K562 (cell line): ENCODE results near the gene OR51B2. TPM values are rescaled to one million over a fixed set of nuclear protein-coding genes. Genes with fewer than 3 reads are reported as not detected.
A peak's percentile ranks its signal among the peaks of the same experiment; 100 is the strongest.

Source experiments
- ARHGAP35 ChIP-seq: fragments of 450-650 bp; IDR thresholded peaks from 2 replicates; pipeline ENCODE4 v1.6.1; 2018; ENCODE audit not compliant: partially characterized antibody
- CHD2 ChIP-seq: IDR thresholded peaks from 2 replicates; pipeline ENCODE4 v1.6.1; 2011; ENCODE audit warnings: low read depth, low read length
- GABPB1 ChIP-seq: sonication (generic); formaldehyde crosslinking; IDR thresholded peaks from 2 replicates; pipeline ENCODE4 v1.8.0; 2022; ENCODE audit warnings: mild to moderate bottlenecking, missing genetic modification reagents
- HDAC3 ChIP-seq: fragments of 450-650 bp; IDR thresholded peaks from 2 replicates; pipeline ENCODE4 v1.6.1; 2018; ENCODE audit warnings: borderline replicate concordance, mild to moderate bottlenecking, moderate library complexity; ENCODE audit not compliant: partially characterized antibody
- HMG20B ChIP-seq: fragments of 250-450 bp; sonication (Bioruptor Pico); IDR thresholded peaks from 2 replicates; pipeline ENCODE4 v1.5.0; 2021; ENCODE audit warnings: mild to moderate bottlenecking
- MAFK ChIP-seq: IDR thresholded peaks from 2 replicates; pipeline ENCODE4 v1.6.1; 2011; ENCODE audit warnings: low read length, improper control_type of control experiment
- NFRKB ChIP-seq: fragments of 450-650 bp; IDR thresholded peaks from 2 replicates; pipeline ENCODE4 v1.6.1; 2016; ENCODE audit warnings: low read depth
- PBX2 ChIP-seq, 2 experiments: IDR thresholded peaks in 1 of 2; conservative IDR thresholded peaks in 1 of 2; 2 replicates each; pipeline ENCODE4 v1.6.1; 2016; ENCODE audit warnings: low read depth in 2 of 2, mild to moderate bottlenecking in 1 of 2, missing compliant biosample characterization in 1 of 2, missing genetic modification characterization in 1 of 2, moderate library complexity in 1 of 2
- RBM34 ChIP-seq: fragments of 200-400 bp; formaldehyde crosslinking; IDR thresholded peaks from 2 replicates; pipeline ENCODE4 v1.6.1; 2018; ENCODE audit warnings: low read length, borderline replicate concordance; ENCODE audit not compliant: insufficient read depth
- RFX5 ChIP-seq: IDR thresholded peaks from 2 replicates; pipeline ENCODE4 v1.6.1; 2011; ENCODE audit warnings: low read depth, mild to moderate bottlenecking, improper control_type of control experiment, low read length
- SIN3B ChIP-seq: fragments of 450-650 bp; IDR thresholded peaks from 2 replicates; pipeline ENCODE4 v1.6.1; 2017; ENCODE audit warnings: low read depth, mild to moderate bottlenecking, moderate library complexity
- SMAD2 ChIP-seq: fragments of 150-350 bp; IDR thresholded peaks from 2 replicates; pipeline ENCODE4 v1.6.1; 2014; ENCODE audit warnings: low read depth, mild to moderate bottlenecking, low read length
- TAF15 ChIP-seq: fragments of 200-400 bp; formaldehyde crosslinking; IDR thresholded peaks from 2 replicates; pipeline ENCODE4 v1.6.1; 2017; ENCODE audit warnings: mild to moderate bottlenecking, low read depth, low read length, moderate library complexity
- TBL1XR1 ChIP-seq, 2 experiments: IDR thresholded peaks; 2 replicates each; pipeline ENCODE4 v1.6.1; 2012; ENCODE audit warnings: improper control_type of control experiment in 2 of 2, low read length in 2 of 2, mild to moderate bottlenecking in 1 of 2
- TFAM ChIP-seq: fragments of 250-450 bp; sonication (Bioruptor Pico); conservative IDR thresholded peaks from 2 replicates; pipeline ENCODE4 v1.5.0; 2021; ENCODE audit warnings: mild to moderate bottlenecking, moderate library complexity
- ZNF212 ChIP-seq: fragments of 450-650 bp; formaldehyde crosslinking; IDR thresholded peaks from 2 replicates; pipeline ENCODE4 v1.4.0; 2020; ENCODE audit warnings: mild to moderate bottlenecking
- ZNF395 ChIP-seq: fragments of 200-800 bp; sonication (Bioruptor generic); IDR thresholded peaks from 2 replicates; pipeline ENCODE4 v1.6.1; 2017; ENCODE audit warnings: missing genetic modification characterization, missing compliant biosample characterization
- polyA plus RNA-seq, 8 experiments: library from polyadenylated mRNA; depleted of rRNA in 4 of 8; stranded (reverse) in 5 of 8; unstranded in 3 of 8; fragments of >200 nt; fragmentation: Nextera tagmentation in 2 of 8; fragmentation: Illumina TruSeq in 1 of 8; extraction: Ambion mirVana in 2 of 8; extraction: Trizol in 1 of 8; gene quantifications; 2 replicates each; pipeline versions ENCODE4 v1.2.1 to v1.2.3, GENCODE V29; 2011 to 2014; ENCODE audit warnings: inconsistent platforms in 1 of 8, missing spikeins in 1 of 8
- total RNA-seq, 7 experiments: library from RNA; depleted of rRNA in 6 of 7; stranded (reverse); fragments of >200 nt in 6 of 7; fragmentation: Illumina TruSeq in 2 of 7; extraction: Trizol in 2 of 7; gene quantifications; 2 replicates each; pipeline versions ENCODE4 v1.2.1 to v1.2.3, GENCODE V29; 2011 to 2021; ENCODE audit warnings: low replicate concordance in 1 of 7

OR51B2 gene
- total and polyA plus RNA-seq, 9 of the 15 experiments (the other 6 are each of a cell fraction or from before 2014, with no cell fraction given), result 0.38 to 6.6 (median 4.0) TPM

- TF ChIP-seq TAF15 (no peak), NFRKB (peak; percentile 37; the same call in 1 of the 2 replicates), GABPB1 (CRISPR knock-in tag) (no peak), SIN3B (no peak), ZNF395 (CRISPR knock-in tag) (peak; percentile 80; the same call in 1 of the 2 replicates), ARHGAP35 (no peak), TBL1XR1 (IDR thresholded peaks at IDR 0.05; ENCODE audit: low read length in 2 of 2) (peak in 1 of 2 experiments; percentile 77; a peak in 3 of 4 replicates), MAFK (peak; percentile 45; the same call in 1 of the 2 replicates), CHD2 (no peak), RBM34 (no peak), SMAD2 (no peak), TFAM (CRISPR knock-in tag) (no peak), HMG20B (CRISPR knock-in tag) (no peak), RFX5 (no peak), ZNF212 (CRISPR knock-in tag) (no peak), HDAC3 (peak; percentile 57), PBX2 (CRISPR knock-in tag; IDR thresholded peaks at IDR 0.05; ENCODE audit: low read depth) (no peak), PBX2 (tag; conservative IDR thresholded peaks at IDR 0.05; ENCODE audit: low read depth) (peak; percentile 27; the same call in 1 of the 2 replicates)
Observed at GRCh38 chr11:5288108-5288905, 35.8 kb downstream of the OR51B2 start (continued).
